Bronchial smooth muscle cell (primary cell): ENCODE results near the gene FBP2. TPM values are rescaled to one million over a fixed set of nuclear protein-coding genes. Genes with fewer than 3 reads are reported as not detected.

Experiments used
- total RNA-seq: library from RNA; depleted of rRNA; stranded (reverse); fragments of >200 nt; gene quantifications from 2 replicates; pipeline ENCODE4 v1.2.1, GENCODE V29; 2014

Gene FBP2
- total RNA-seq: not detected in 2 replicates

DNA sequence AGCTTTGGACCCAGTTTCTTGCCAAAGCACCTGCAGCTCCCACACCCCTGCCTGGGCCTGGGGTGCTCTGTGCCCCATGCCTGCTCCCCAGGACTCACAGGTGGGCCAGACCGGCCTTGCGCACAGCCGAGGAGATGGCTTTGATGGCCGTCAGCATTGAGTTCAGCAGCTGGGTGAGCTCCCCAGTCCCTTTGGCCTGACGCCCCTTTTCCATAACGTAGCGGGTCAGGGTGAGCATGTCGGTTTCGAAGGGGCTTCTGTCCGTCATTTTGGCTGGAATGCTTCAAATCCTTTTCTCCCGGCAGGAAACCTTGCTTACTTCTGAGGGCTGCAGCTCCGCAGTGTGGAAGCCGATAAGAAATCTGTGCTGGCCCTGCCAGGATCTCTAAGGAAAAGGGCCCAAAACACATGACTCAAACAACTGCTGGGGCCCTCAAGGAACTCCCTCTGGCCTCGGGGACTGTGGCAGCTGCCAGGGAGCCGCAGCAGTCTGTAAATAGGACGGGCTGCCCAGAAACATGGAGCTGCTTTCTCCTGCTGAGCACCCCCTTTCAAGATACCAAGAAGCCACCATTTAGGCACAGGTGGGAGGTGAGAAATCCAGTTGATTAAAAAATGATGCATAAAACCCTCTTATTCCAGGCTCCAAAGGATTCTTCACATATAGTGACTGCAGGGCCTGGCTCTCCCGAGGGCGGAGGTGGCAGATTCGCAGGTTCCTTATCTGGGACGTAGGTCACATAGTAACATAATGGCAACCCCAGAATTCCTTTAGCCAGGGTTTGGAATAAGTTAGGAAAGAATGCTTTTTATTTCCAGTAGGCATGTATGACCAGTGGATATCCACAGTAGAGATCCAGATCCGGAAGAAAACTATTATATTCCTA lies at the start of gene FBP2:
Gene FBP2 (minus strand): TSS at position 366 of the 887 bp plus-strand sequence. CDS start 98 bp downstream, at position 268.

DNA sequence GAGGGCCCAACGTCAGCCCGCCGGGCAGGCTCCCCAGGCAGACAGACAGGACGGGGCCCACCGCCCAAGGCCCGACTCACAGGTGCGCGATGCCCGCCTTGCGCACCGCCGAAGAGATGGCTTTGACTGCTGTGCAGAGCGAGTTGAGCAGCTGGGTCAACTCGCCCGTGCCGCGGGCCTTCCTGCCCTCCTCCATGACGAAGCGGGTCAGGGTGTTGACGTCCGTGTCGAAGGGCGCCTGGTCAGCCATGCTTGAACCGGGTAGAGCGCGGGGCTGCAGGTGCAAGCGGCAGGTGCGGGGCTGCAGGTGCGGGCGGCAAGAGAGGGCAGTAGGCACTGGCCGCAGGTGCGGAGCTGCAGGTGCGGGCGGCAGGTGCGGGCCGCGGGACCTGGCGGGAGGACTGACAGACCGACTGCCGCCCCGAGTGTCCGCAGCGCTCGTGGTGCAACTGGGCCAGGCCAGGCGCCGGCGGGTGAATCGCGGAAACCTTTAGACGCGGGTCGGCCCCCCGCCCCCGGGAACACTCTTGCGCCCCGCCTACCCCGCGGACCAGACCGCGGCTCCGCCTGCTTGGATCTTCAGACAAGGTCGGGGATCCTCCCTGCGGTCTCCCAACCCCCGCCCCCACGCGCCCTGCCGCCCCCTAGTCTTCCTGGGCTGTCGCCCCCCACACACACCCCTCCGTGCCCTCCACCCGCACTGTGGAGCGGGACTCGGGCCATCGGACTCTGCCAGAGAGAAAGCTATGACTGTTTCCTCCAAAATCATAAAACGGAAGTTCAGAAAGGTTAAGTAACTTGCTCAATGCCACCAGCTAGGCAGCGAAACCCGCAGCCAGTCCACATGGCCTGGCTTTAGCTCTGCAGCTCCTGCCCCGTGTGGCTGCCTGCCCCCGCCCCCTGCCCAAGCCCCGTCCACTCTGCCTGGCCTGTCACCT lies 45.7 kb upstream of the FBP2 start, which contains the start of gene FBP1:
Gene FBP1 (minus strand): TSS at position 458 of the 938 bp plus-strand sequence. CDS start 208 bp downstream, at position 250.

DNA sequence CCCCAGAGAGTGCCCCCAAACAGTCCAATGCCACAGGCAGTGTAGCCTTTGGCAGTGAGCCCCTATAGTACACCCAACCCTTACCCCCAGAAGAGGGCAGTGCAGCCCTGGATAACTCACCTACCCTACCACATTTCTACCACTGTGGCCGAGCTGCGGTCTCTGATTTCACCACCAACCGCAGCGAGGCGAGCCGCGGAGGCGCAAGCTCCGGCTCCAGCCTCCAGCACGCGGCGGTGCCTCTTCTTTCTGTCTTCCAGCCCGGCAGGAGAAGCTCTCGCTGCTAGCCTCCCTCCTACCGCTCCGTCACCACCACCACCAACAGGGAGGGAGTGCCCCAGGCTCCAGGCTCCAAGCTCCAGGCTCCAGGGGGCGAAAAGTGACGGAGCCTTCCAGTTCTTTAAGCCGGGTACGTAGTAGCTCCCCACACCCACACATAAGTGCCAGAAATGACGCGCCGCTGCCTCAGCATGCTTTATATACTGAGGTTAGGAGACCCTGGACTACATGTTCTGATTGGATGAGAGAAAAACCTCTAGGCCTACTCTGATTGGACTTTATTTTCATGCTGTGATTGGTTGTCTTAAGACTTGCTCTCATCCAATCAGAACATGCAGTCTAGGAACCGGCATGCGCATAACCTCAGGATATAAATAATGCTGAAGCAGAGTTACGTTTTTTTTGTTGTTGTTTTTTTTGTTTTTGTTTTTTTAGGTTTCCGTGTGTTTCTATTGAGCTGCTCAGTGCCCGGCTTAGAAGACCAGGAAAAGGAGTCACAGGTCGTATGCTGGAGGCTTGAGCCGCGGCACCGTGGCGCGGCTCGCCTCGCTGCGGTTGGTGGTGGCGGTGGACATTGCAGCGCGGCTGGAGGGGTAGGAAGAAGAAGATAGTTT lies 38.9 kb downstream of the FBP2 start, which contains the start of gene PCAT7:
Gene PCAT7 (plus strand): TSS at position 645 of the 893 bp plus-strand sequence.

Other genes with a start within 250 kb of the FBP2 start
- not detected in 2 replicates for gene PCAT7, start 38.7 kb downstream of the FBP2 start, total RNA-seq
- not detected in 2 replicates for gene FBP1, start 45.7 kb upstream of the FBP2 start, total RNA-seq
- 22.1 and 24.9 TPM in 2 replicates for gene AOPEP, start 132.9 kb upstream of the FBP2 start, total RNA-seq